Medulla oblongata (tissue), 1 donor: Measurements from ENCODE around the gene SLC30A10.
A peak's percentile ranks its signal among the peaks of the same experiment; 100 is the strongest.
"Not testable (repeated sequence)": the region's sequence is repeated elsewhere in the genome, so short reads cannot be mapped to it uniquely, and the experiment has no call there.

ENCODE experiments used
- DNase-seq: peaks from one replicate; pipeline ENCODE4 v3.0.0-alpha.2; 2015; ENCODE audit errors: extremely low spot score

SLC30A10 gene

DNA sequence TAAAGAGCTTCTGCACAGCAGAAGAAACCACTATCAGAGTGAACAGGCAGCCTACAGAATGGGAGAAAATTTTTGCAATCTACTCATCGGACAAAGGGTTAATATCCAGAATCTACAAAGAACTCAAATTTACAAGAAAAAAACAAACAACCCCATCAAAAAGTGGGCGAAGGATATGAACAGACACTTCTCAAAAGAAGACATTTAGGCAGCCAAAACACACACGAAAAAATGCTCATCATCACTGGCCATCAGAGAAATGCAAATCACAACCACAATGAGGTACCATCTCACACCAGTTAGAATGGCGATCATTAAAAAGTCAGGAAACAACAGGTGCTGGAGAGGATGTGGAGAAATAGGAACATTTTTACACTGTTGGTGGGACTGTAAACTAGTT is 36.5 kb downstream of the SLC30A10 start:
- not testable (repeated sequence) for DNase-seq

DNA sequence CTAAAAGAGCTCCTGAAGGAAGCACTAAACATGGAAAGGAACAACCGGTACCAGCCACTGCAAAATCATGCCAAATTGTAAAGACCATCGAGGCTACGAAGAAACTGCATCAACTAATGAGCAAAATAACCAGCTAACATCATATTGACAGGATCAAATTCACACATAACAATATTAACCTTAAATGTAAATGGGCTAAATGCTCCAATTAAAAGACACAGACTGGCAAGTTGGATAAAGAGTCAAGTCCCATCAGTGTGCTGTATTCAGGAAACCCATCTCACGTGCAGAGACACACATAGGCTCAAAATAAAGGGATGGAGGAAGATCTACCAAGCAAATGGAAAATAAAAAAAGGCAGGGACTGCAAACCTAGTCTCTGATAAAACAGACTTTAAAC is 39.7 kb downstream of the SLC30A10 start:
- not testable (repeated sequence) for DNase-seq

DNA sequence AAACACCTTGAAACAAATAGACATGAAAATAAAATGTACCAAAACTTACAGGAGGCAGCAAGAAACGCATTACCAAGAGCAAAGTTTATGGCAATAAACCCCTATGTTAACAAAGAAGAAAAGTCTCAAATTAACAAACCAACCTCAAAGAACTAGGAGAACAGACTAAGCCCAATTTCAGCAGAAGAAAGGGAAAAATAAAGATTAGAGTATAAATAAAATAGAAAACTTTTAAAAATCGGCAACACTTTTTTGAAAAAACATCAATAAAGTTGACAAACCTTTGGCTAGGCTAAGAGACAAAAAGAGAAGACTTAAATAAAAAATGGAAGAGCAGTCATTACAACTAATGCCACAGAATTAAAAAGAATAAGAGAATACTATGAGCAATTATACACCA is 42.7 kb downstream of the SLC30A10 start:
- DNase-seq, result no peak

DNA sequence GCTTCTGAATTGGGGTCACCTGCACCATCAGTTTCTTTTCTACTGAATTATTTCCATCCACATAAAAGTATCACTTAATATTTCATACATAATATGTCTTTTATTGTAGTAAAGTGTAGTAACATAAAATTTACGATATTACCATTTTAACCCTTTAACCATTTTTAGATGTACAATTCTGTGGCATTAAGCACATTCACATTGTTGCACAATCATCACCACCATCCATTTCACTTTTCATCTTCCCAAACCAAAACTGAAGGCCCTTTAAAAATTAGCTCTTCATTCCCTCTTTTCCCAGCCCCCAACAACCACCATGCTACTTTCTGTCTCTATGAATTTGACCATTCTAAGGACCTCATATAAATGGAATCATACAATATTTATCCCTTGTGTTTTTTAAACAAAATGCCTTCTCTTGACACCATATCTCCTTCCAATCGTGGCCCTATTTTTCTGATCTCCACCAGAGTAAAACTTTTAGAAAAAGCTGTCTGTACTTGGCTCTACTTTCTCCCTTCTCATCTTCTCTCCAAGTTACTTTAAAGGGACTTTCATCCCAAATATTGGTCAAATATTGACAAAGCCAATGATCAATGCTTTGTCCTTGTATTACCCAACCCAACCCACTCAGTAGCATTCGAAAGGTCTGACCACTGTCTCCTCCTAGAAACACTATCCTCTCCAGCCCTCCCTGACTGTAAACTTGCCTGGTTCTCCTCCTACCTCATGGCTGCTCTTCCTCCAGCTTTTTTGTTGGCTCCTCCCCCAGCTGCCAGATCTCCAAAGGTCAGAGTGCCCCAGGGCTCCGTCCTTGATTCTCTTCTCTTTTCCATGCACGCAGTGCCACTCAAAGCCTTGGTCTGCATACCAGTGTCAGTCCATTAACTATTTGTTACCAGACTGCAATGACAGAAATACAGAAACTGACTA is 44.7 kb downstream of the SLC30A10 start:
- no peak for DNase-seq

- DNase-seq, result no peak
Measured at GRCh38 chr1:219882755-219883154, 45.6 kb downstream of the SLC30A10 start.

DNA sequence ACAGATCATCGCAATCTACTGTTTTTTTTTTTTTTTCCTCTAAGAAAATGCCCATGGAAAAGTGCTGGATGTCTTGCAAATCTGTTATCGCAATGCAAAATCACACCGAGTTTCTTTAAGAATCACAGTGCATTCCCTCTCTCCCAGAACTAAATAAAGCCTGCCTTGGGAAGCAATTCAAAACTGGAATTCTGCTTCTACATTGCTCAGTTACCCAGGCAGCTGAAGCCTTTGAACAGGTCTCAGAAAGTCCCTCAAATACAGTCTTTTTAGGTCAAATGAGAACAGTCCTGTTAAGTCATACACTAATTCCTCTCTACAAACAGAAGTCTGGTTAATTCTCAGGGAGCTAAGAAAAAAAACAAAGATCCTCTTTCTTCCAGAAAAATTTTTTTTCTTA is 46.3 kb downstream of the SLC30A10 start:
- DNase-seq, result peak; percentile 73

DNA sequence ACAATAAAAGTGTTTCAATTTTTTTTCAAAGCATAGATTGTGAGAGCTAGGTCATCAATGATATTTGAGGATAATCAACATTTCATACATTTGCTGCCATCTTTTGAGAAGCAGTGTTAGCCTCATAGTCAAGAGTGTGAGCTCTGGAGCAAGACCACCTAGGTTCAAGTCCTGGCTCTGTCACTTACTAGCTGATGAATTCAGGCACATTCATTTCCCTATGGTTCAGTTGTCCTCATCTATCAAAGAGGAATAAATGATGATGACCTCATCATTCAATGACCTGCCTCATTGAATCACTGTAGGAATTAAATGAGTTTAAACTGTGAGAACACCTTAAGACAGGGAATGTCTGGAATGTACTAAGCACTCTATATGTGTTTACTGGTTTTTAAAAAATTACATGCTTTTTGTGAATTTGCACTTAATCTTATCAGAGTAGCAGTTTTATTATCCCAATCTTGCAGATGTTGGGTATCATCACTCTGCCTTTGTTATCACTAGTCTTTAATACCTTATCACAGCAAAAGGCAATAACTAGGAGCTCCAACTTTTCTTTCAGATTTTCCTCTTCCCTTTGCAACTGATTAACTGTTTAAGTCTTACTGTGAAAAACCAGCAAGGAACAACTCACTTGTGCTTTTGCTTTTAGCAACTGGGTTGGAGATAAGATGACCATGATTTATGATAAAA is 47.4 kb downstream of the SLC30A10 start:
- no peak for DNase-seq

DNA sequence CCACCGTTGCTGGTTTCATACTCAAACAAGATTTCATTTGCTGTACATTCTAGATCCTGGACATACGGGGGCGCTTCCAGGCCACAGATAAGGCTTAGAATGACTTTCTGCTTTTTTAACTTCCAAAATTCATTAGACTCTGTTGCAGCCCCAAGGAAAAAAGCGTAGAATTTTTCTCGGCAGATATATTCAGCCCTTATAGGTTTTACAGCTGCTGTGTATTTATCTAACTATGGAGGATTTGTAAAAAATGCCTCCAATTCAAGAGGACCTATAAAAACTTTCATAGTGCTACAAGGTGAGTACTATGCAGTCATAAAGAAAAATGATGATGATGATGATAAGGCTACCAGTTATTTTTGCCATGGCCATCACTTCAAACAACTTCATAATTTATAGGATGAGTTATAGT is 51.6 kb downstream of the SLC30A10 start:
- no peak for DNase-seq

GRCh38 chr1:219875860-219876259 is 52.5 kb downstream of the SLC30A10 start:
- DNase-seq, result no peak

DNA sequence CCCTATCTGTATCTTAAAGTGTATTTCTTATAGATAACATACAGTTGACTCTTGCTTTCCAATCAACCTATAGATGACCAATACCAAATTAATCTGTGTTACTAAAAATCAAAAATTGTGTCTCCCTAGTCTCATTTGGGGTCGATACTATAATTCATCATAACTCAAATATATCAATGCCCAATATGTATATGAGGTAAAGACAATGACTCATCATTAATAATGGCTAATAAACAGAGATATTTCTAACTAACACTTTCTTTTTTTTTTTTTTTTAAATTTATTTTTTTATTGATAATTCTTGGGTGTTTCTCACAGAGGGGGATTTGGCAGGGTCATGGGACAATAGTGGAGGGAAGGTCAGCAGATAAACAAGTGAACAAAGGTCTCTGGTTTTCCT is 55.8 kb downstream of the SLC30A10 start:
- DNase-seq, result not testable (repeated sequence)

- DNase-seq, result no peak
Measured at GRCh38 chr1:219871427-219872057, 56.8 kb downstream of the SLC30A10 start.

DNA sequence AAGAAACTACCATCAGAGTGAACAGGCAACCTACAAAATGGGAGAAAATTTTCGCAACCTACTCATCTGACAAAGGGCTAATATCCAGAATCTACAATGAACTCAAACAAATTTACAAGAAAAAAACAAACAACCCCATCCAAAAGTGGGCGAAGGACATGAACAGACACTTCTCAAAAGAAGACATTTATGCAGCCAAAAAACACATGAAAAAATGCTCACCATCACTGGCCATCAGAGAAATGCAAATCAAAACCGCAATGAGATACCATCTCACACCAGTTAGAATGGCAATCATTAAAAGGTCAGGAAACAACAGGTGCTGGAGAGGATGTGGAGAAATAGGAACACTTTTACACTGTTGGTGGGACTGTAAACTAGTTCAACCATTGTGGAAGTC is 59.7 kb downstream of the SLC30A10 start:
- DNase-seq, result not testable (repeated sequence)
